Measurements from ENCODE around the gene NPIPA7.
"Not testable (repeated sequence)": the region's sequence is repeated elsewhere in the genome, so short reads cannot be mapped to it uniquely, and the experiment has no call there.

NPIPA7 gene

GRCh38 chr16:16378840-16379239, at the start of gene NPIPA7:
Gene NPIPA7 (plus strand): TSS chr16:16379140. CDS start chr16:16379245, 105 bp downstream.
- H3K27ac ChIP-seq, H3K4me1 ChIP-seq, H3K9me3 ChIP-seq, H3K27me3 ChIP-seq, H3K4me3 ChIP-seq, H3K4me2 ChIP-seq, H3K9ac ChIP-seq, H4K20me1 ChIP-seq, H3K36me3 ChIP-seq: not testable (repeated sequence)

GRCh38 chr16:16331466-16331865, 47.5 kb upstream of the NPIPA7 start:
- H3K9me3 ChIP-seq, H4K20me1 ChIP-seq, H3K27ac ChIP-seq, H3K27me3 ChIP-seq, H3K4me3 ChIP-seq, H3K4me1 ChIP-seq, H3K36me3 ChIP-seq, H3K4me2 ChIP-seq, H3K9ac ChIP-seq: not testable (repeated sequence)

GRCh38 chr16:16357556-16357955, 21.4 kb upstream of the NPIPA7 start:
- H3K4me1 ChIP-seq, H3K9me3 ChIP-seq, H3K27me3 ChIP-seq, H3K4me3 ChIP-seq, H3K9ac ChIP-seq, H4K20me1 ChIP-seq, H3K27ac ChIP-seq, H3K36me3 ChIP-seq, H3K4me2 ChIP-seq: not testable (repeated sequence)

- not testable (repeated sequence) for H4K20me1 ChIP-seq, H3K36me3 ChIP-seq, H3K27ac ChIP-seq, H3K27me3 ChIP-seq, H3K9me3 ChIP-seq, H3K9ac ChIP-seq, H3K4me3 ChIP-seq, H3K4me1 ChIP-seq, H3K4me2 ChIP-seq
Measured at GRCh38 chr16:16358539-16359240, 20.2 kb upstream of the NPIPA7 start.

GRCh38 chr16:16363595-16363994, 15.3 kb upstream of the NPIPA7 start:
- not testable (repeated sequence) for H3K4me2 ChIP-seq, H3K27me3 ChIP-seq, H3K4me3 ChIP-seq, H3K9me3 ChIP-seq, H4K20me1 ChIP-seq, H3K36me3 ChIP-seq, H3K4me1 ChIP-seq, H3K9ac ChIP-seq, H3K27ac ChIP-seq

GRCh38 chr16:16364100-16364499, 14.8 kb upstream of the NPIPA7 start:
- H3K4me1 ChIP-seq, H3K27me3 ChIP-seq, H3K4me2 ChIP-seq, H3K9me3 ChIP-seq, H3K4me3 ChIP-seq, H3K9ac ChIP-seq, H3K36me3 ChIP-seq, H4K20me1 ChIP-seq, H3K27ac ChIP-seq: not testable (repeated sequence)

- not testable (repeated sequence) for H3K4me2 ChIP-seq, H3K4me1 ChIP-seq, H3K9me3 ChIP-seq, H3K9ac ChIP-seq, H3K36me3 ChIP-seq, H3K27ac ChIP-seq, H3K4me3 ChIP-seq, H3K27me3 ChIP-seq, H4K20me1 ChIP-seq
Measured at GRCh38 chr16:16364701-16365100, 14.2 kb upstream of the NPIPA7 start.

GRCh38 chr16:16365319-16365718, 13.6 kb upstream of the NPIPA7 start:
- H3K27ac ChIP-seq, H3K9me3 ChIP-seq, H3K27me3 ChIP-seq, H3K4me1 ChIP-seq, H3K9ac ChIP-seq, H3K36me3 ChIP-seq, H3K4me3 ChIP-seq, H4K20me1 ChIP-seq, H3K4me2 ChIP-seq: not testable (repeated sequence)

GRCh38 chr16:16365851-16366250, 13.1 kb upstream of the NPIPA7 start:
- H3K9ac ChIP-seq, H3K4me1 ChIP-seq, H3K27ac ChIP-seq, H3K27me3 ChIP-seq, H3K4me2 ChIP-seq, H3K9me3 ChIP-seq, H3K4me3 ChIP-seq, H3K36me3 ChIP-seq, H4K20me1 ChIP-seq: not testable (repeated sequence)

- H3K27me3 ChIP-seq, H3K4me1 ChIP-seq, H3K27ac ChIP-seq, H3K4me2 ChIP-seq, H3K9me3 ChIP-seq, H4K20me1 ChIP-seq, H3K36me3 ChIP-seq, H3K4me3 ChIP-seq, H3K9ac ChIP-seq: not testable (repeated sequence)
Measured at GRCh38 chr16:16366552-16367284, 12.2 kb upstream of the NPIPA7 start.

- H3K4me1 ChIP-seq, H3K27ac ChIP-seq, H3K9me3 ChIP-seq, H3K9ac ChIP-seq, H3K36me3 ChIP-seq, H3K4me3 ChIP-seq, H4K20me1 ChIP-seq, H3K27me3 ChIP-seq, H3K4me2 ChIP-seq: not testable (repeated sequence)
Measured at GRCh38 chr16:16367285-16367628, 11.7 kb upstream of the NPIPA7 start.

GRCh38 chr16:16369081-16369856, 9.7 kb upstream of the NPIPA7 start:
- not testable (repeated sequence) for H3K36me3 ChIP-seq, H3K9me3 ChIP-seq, H3K27me3 ChIP-seq, H3K4me1 ChIP-seq, H3K4me2 ChIP-seq, H3K9ac ChIP-seq, H3K4me3 ChIP-seq, H4K20me1 ChIP-seq, H3K27ac ChIP-seq

GRCh38 chr16:16371136-16371735, 7.7 kb upstream of the NPIPA7 start:
- not testable (repeated sequence) for H3K4me2 ChIP-seq, H3K27ac ChIP-seq, H4K20me1 ChIP-seq, H3K9ac ChIP-seq, H3K27me3 ChIP-seq, H3K36me3 ChIP-seq, H3K4me1 ChIP-seq, H3K9me3 ChIP-seq, H3K4me3 ChIP-seq

GRCh38 chr16:16374192-16374591, 4.7 kb upstream of the NPIPA7 start:
- not testable (repeated sequence) for H3K9ac ChIP-seq, H3K4me2 ChIP-seq, H3K36me3 ChIP-seq, H3K4me3 ChIP-seq, H3K9me3 ChIP-seq, H3K27ac ChIP-seq, H4K20me1 ChIP-seq, H3K4me1 ChIP-seq, H3K27me3 ChIP-seq
